SJSA1 (cell line): ENCODE results near the gene SNAI3. TPM values are rescaled to one million over a fixed set of nuclear protein-coding genes. Genes with fewer than 3 reads are reported as not detected.

Experiments used
- DNase-seq, 2 experiments: peaks; one replicate each; pipeline ENCODE4 v3.0.0-alpha.2; 2015 to 2020; ENCODE audit warnings: low spot score in 2 of 2, low read depth in 1 of 2
- H3K27ac ChIP-seq: fragments of 250-450 bp; sonication (Bioruptor Pico); 2 replicates; pipeline ENCODE4 v1.5.1; 2020; ENCODE audit warnings: mild to moderate bottlenecking, moderate library complexity
- H3K27me3 ChIP-seq: fragments of 250-450 bp; sonication (Bioruptor Pico); replicated peaks from 2 replicates; pipeline ENCODE4 v1.5.1; 2020; ENCODE audit warnings: mild to moderate bottlenecking, moderate library complexity
- H3K36me3 ChIP-seq: fragments of 250-450 bp; sonication (Bioruptor Pico); 2 replicates; pipeline ENCODE4 v1.5.1; 2020; ENCODE audit warnings: mild to moderate bottlenecking
- H3K4me1 ChIP-seq: fragments of 250-450 bp; sonication (Bioruptor Pico); replicated peaks from 2 replicates; pipeline ENCODE4 v1.6.1; 2021; ENCODE audit warnings: mild to moderate bottlenecking
- H3K4me3 ChIP-seq: fragments of 250-450 bp; sonication (Bioruptor Pico); 2 replicates; pipeline ENCODE4 v1.5.1; 2020; ENCODE audit warnings: mild to moderate bottlenecking
- H3K9me3 ChIP-seq: fragments of 250-450 bp; sonication (Bioruptor Pico); replicated peaks from 2 replicates; pipeline ENCODE4 v1.5.1; 2020; ENCODE audit warnings: mild to moderate bottlenecking
- total RNA-seq: library from RNA; depleted of rRNA; stranded (reverse); fragments of >200 nt; shearing (Covaris generic); gene quantifications from 2 replicates; pipeline ENCODE4 v1.2.3, GENCODE V29; 2014; rRNA removed

The SNAI3 gene
- total RNA-seq, 1 experiment from 2014 or later = 0.05 TPM

- Histone ChIP-seq H3K27me3 (peaks cover 4% of the 10 kb centered on the region), H3K9me3 (no peaks in the 10 kb centered on the region), H3K27ac (no peak overlapping the region), H3K4me1 (no peaks in the 10 kb centered on the region), H3K4me3 (no peak overlapping the region), H3K36me3 (peaks cover 48% of the 10 kb centered on the region)
- DNase-seq = no peak
Measured at GRCh38 chr16:88633684-88634140, 52.6 kb downstream of the SNAI3 start.

GRCh38 chr16:88632587-88632930 lies 53.7 kb downstream of the SNAI3 start:
- Histone ChIP-seq H3K4me1 (peaks cover under 1% of the 10 kb centered on the region), H3K27ac (no peak overlapping the region), H3K27me3 (no peaks in the 10 kb centered on the region), H3K36me3 (peaks cover 59% of the 10 kb centered on the region), H3K9me3 (no peaks in the 10 kb centered on the region), H3K4me3 (no peak overlapping the region)
- no peak for DNase-seq

- Histone ChIP-seq H3K9me3 (no peaks in the 10 kb centered on the region), H3K36me3 (peaks cover 64% of the 10 kb centered on the region), H3K27ac (no peak overlapping the region), H3K4me3 (no peak overlapping the region), H3K4me1 (peaks cover 6% of the 10 kb centered on the region), H3K27me3 (no peaks in the 10 kb centered on the region)
- DNase-seq = no peak
Measured at GRCh38 chr16:88631920-88632586, 54.3 kb downstream of the SNAI3 start.

GRCh38 chr16:88631384-88631783 lies 54.9 kb downstream of the SNAI3 start:
- peaks cover 13% of the 10 kb centered on the region for H3K4me1 ChIP-seq
- no peak overlapping the region for H3K27ac ChIP-seq
- no peaks in the 10 kb centered on the region for H3K9me3 ChIP-seq
- H3K27me3 ChIP-seq = no peaks in the 10 kb centered on the region
- no peak for DNase-seq
- H3K36me3 ChIP-seq = peaks cover 66% of the 10 kb centered on the region
- H3K4me3 ChIP-seq = no peak overlapping the region

GRCh38 chr16:88630941-88631340 lies 55.4 kb downstream of the SNAI3 start:
- no peaks in the 10 kb centered on the region for H3K27me3 ChIP-seq
- no peak overlapping the region for H3K27ac ChIP-seq
- no peak for DNase-seq
- peaks cover 17% of the 10 kb centered on the region for H3K4me1 ChIP-seq
- H3K36me3 ChIP-seq = peaks cover 67% of the 10 kb centered on the region
- H3K9me3 ChIP-seq = no peaks in the 10 kb centered on the region
- H3K4me3 ChIP-seq = no peak overlapping the region

GRCh38 chr16:88630433-88630832 lies 55.9 kb downstream of the SNAI3 start:
- H3K4me3 ChIP-seq = no peak overlapping the region
- H3K27me3 ChIP-seq = no peaks in the 10 kb centered on the region
- H3K36me3 ChIP-seq = peaks cover 70% of the 10 kb centered on the region
- peaks cover 22% of the 10 kb centered on the region for H3K4me1 ChIP-seq
- no peaks in the 10 kb centered on the region for H3K9me3 ChIP-seq
- H3K27ac ChIP-seq = no peak overlapping the region
- DNase-seq = no peak

- Histone ChIP-seq H3K36me3 (peaks cover 76% of the 10 kb centered on the region), H3K27ac (no peak overlapping the region), H3K27me3 (no peaks in the 10 kb centered on the region), H3K4me3 (no peak overlapping the region), H3K9me3 (no peaks in the 10 kb centered on the region), H3K4me1 (peaks cover 27% of the 10 kb centered on the region)
- DNase-seq = no peak
Measured at GRCh38 chr16:88629835-88630234, 56.5 kb downstream of the SNAI3 start.

GRCh38 chr16:88628512-88628974 lies 57.8 kb downstream of the SNAI3 start:
- Histone ChIP-seq H3K27me3 (no peaks in the 10 kb centered on the region), H3K9me3 (no peaks in the 10 kb centered on the region), H3K4me3 (no peak overlapping the region), H3K4me1 (peaks cover 27% of the 10 kb centered on the region), H3K36me3 (peaks cover 80% of the 10 kb centered on the region), H3K27ac (no peak overlapping the region)
- DNase-seq = no peak

Other genes starting within 250 kb of the SNAI3 start
- 0.38 and 0.92 TPM in 2 replicates for gene ZFPM1, start 233.2 kb downstream of the SNAI3 start, total RNA-seq
- gene ZC3H18, start 116.1 kb downstream of the SNAI3 start, total RNA-seq = 14.6 and 18.2 TPM in 2 replicates
- gene IL17C, start 47.9 kb downstream of the SNAI3 start, total RNA-seq = not detected in 2 replicates
- not detected in 2 replicates for gene CYBA, start 35.5 kb downstream of the SNAI3 start, total RNA-seq
- 38.4 and 42.6 TPM in 2 replicates for gene MVD, start 23.4 kb downstream of the SNAI3 start, total RNA-seq
- 25.0 and 32.4 TPM in 2 replicates for gene RNF166, start 19.9 kb upstream of the SNAI3 start, total RNA-seq
- gene CTU2, start 20.0 kb upstream of the SNAI3 start, total RNA-seq = 17.9 and 20.4 TPM in 2 replicates
- gene PIEZO1, start 98.7 kb upstream of the SNAI3 start, total RNA-seq = 142 and 181 TPM in 2 replicates
- 36.7 and 45.7 TPM in 2 replicates for gene CDT1, start 117.3 kb upstream of the SNAI3 start, total RNA-seq
- 90.6 and 138 TPM in 2 replicates for gene APRT, start 125.4 kb upstream of the SNAI3 start, total RNA-seq
- 13.9 and 15.3 TPM in 2 replicates for gene GALNS, start 170.4 kb upstream of the SNAI3 start, total RNA-seq
- 17.3 and 27.5 TPM in 2 replicates for gene TRAPPC2L, start 170.6 kb upstream of the SNAI3 start, total RNA-seq
- gene PABPN1L, start 180.2 kb upstream of the SNAI3 start, total RNA-seq = not detected in 2 replicates